GM18861 (cell line): ENCODE results near the gene CIART.

Experiments used
- ATAC-seq: cut with Tn5 transposase; IDR thresholded peaks from one replicate; pipeline ENCODE4 v1.9.1; 2021; ENCODE audit not compliant: unreplicated experiment

Gene CIART

GRCh38 chr1:150261367-150261766, 21.0 kb upstream of the CIART start:
- ATAC-seq: no peak

- ATAC-seq: no peak
Measured at GRCh38 chr1:150262388-150263320, 19.7 kb upstream of the CIART start.

GRCh38 chr1:150263549-150263948, 18.8 kb upstream of the CIART start:
- ATAC-seq: no peak

- ATAC-seq: no peak
Measured at GRCh38 chr1:150267896-150268295, 14.5 kb upstream of the CIART start.

GRCh38 chr1:150268340-150268704, 14.0 kb upstream of the CIART start:
- ATAC-seq: no peak

- ATAC-seq: peak; percentile 70
Measured at GRCh38 chr1:150268705-150269403, 13.5 kb upstream of the CIART start, which contains the start of gene APH1A. Gene APH1A, minus strand, starts transcription at chr1:150269016. Its CDS starts 206 bp downstream, at chr1:150268810.

- ATAC-seq: no peak
Measured at GRCh38 chr1:150269451-150269850, 12.9 kb upstream of the CIART start.

- ATAC-seq: no peak
Measured at GRCh38 chr1:150271291-150271959, 10.9 kb upstream of the CIART start.

- ATAC-seq: no peak
Measured at GRCh38 chr1:150273311-150273710, 9.0 kb upstream of the CIART start.

GRCh38 chr1:150280138-150280707, 2.1 kb upstream of the CIART start:
- no peak for ATAC-seq

GRCh38 chr1:150281221-150281757, 1.1 kb upstream of the CIART start:
- no peak for ATAC-seq

- ATAC-seq: no peak
Measured at GRCh38 chr1:150282558-150282958, 204 bp downstream of the CIART start.

- ATAC-seq: no peak
Measured at GRCh38 chr1:150283260-150283659, 906 bp downstream of the CIART start.

- ATAC-seq: no peak
Measured at GRCh38 chr1:150288382-150288781, 6.0 kb downstream of the CIART start.

GRCh38 chr1:150288822-150289221, 6.5 kb downstream of the CIART start:
- no peak for ATAC-seq

- peak; percentile 95 for ATAC-seq
Measured at GRCh38 chr1:150293433-150294253, 11.3 kb downstream of the CIART start, which contains the start of gene MRPS21. Gene MRPS21, plus strand, starts transcription at chr1:150293861. Its CDS starts 506 bp downstream, at chr1:150294367.

GRCh38 chr1:150295476-150295875, 13.1 kb downstream of the CIART start:
- no peak for ATAC-seq

- ATAC-seq: no peak
Measured at GRCh38 chr1:150299716-150300115, 17.4 kb downstream of the CIART start.

- no peak for ATAC-seq
Measured at GRCh38 chr1:150302338-150302737, 20.0 kb downstream of the CIART start.

- no peak for ATAC-seq
Measured at GRCh38 chr1:150302902-150303301, 20.5 kb downstream of the CIART start.
